ENCODE data around the gene BTBD2. TPM values are rescaled to one million over a fixed set of nuclear protein-coding genes. Genes with fewer than 3 reads are reported as not detected.

The BTBD2 gene
- total and polyA plus RNA-seq, 10 of the 15 experiments (the other 5 are each of a cell fraction or from before 2014, with no cell fraction given) = 0.13 to 66.2 (median 10.4) TPM

- TF ChIP-seq REST (IDR thresholded peaks at IDR 0.05; ENCODE audit: low read depth, low read length) (no peak), ZBTB33 (IDR thresholded peaks at IDR 0.05) (no peak), ATF7 (IDR thresholded peaks at IDR 0.05; ENCODE audit: low read depth) (no peak), RFX5 (IDR thresholded peaks at IDR 0.05; ENCODE audit: low read depth, low read length) (no peak)
These were observed 37.1 kb downstream of the BTBD2 start (continued) for GRCh38 chr19:1978346-1978894.

GRCh38 chr19:1977120-1977519 lies 38.4 kb downstream of the BTBD2 start:
- SMC1A ChIA-PET (ENCODE audit: uncharacterized antibody, unreplicated experiment) = no interaction called here
- CTCF ChIA-PET = no interaction called here
- no peak for FAIRE-seq

More at GRCh38 chr19:1977120-1977519, 38.4 kb downstream of the BTBD2 start:
- Histone ChIP-seq H3K36me3 (ENCODE audit: control insufficient read depth in 2 of 2, insufficient read depth in 2 of 2, low read length in 1 of 2) (peaks cover 9 to 38% of the 10 kb centered on the region in 2 experiments; a peak in 3 of 4 replicates), H3K27ac (ENCODE audit: control insufficient read depth, insufficient read depth) (no peak overlapping the region), H4K20me1 (ENCODE audit: control insufficient read depth, insufficient read depth) (0 out of 2 replicates have a peak, but pooled peaks cover 3% of the 10 kb centered on the region), H3K79me2 (ENCODE audit: control insufficient read depth, insufficient read depth, low read length) (peaks cover 5% of the 10 kb centered on the region), H3K9ac (ENCODE audit: control insufficient read depth, insufficient read depth, low read length) (no peak overlapping the region), H3K9me3 (replicated peaks; ENCODE audit: control insufficient read depth, insufficient read depth, low read length) (no peaks in the 10 kb centered on the region), H3K4me3 (no peak overlapping the region), H3K27me3 (replicated peaks in 1 of 2; ENCODE audit: control insufficient read depth in 2 of 2, insufficient read depth in 2 of 2, low read length in 1 of 2) (no peaks in the 10 kb centered on the region), H3K4me1 (ENCODE audit: control insufficient read depth, insufficient read depth, low read length) (no peaks in the 10 kb centered on the region), H3K4me2 (ENCODE audit: control insufficient read depth, insufficient read depth) (no peak overlapping the region), H2AFZ (ENCODE audit: control insufficient read depth, low read depth, low read length) (no peak overlapping the region)
- ChIA-PET POLR2A (no interaction called here), RAD21 (ENCODE audit: unreplicated experiment) (no interaction called here)
- intact Hi-C loops (cut with micrococcal nuclease; ENCODE audit: unreplicated experiment) = no loop called here
- WGBS (ENCODE audit: insufficient coverage, insufficient replicate concordance, low lambda C conversion rate, missing lambda C conversion rate) = over 99% methylated on average over 15 of the region's 15 CpGs
- BruUV-seq (replicated peaks) = no TSS peak
- DNase-seq (ENCODE audit: low read depth, low spot score) (no peak), ATAC-seq (no peak)
- in situ Hi-C loops (cut with MboI) = no loop called here
- TF ChIP-seq REST (IDR thresholded peaks at IDR 0.05; ENCODE audit: low read depth, low read length) (no peak), MLLT1 (IDR thresholded peaks at IDR 0.05) (no peak), NFIC (IDR thresholded peaks at IDR 0.05; ENCODE audit: low read depth, low read length) (no peak), POLR2AphosphoS2 (IDR thresholded peaks at IDR 0.05; ENCODE audit: low read depth, low read length) (no peak), JUNB (IDR thresholded peaks at IDR 0.05) (no peak), BMI1 (IDR thresholded peaks at IDR 0.05; ENCODE audit: borderline replicate concordance) (no peak)
